HG02588 (cell line): ENCODE data around the gene TIAM2.
"Not testable (repeated sequence)": the region's sequence is repeated elsewhere in the genome, so short reads cannot be mapped to it uniquely, and the experiment has no call there.

Experiments
- ATAC-seq: cut with Tn5 transposase; IDR thresholded peaks from one replicate; pipeline ENCODE4 v1.9.1; 2021; ENCODE audit warnings: mild to moderate bottlenecking, moderate library complexity; ENCODE audit not compliant: unreplicated experiment

TIAM2 gene

DNA sequence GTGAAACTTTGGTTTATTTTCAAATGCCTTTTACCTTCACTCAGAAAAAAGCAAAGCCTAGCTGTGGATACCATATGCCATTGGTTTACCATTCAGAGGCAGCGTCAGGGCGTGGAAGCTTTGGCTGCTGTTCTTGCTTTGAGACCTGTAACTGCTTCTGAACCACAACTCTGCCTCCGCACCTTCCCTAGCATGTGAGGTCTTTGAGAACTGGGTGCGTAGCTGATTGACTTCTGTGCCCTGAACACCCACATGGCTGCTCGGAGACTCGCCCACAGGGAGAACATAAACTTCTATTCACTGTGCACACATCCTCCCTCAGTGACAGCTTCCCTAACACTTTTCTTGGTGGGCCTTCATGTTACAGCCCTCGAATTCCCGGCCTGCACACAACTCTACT, 257.5 kb downstream of the TIAM2 start:
- no peak for ATAC-seq

DNA sequence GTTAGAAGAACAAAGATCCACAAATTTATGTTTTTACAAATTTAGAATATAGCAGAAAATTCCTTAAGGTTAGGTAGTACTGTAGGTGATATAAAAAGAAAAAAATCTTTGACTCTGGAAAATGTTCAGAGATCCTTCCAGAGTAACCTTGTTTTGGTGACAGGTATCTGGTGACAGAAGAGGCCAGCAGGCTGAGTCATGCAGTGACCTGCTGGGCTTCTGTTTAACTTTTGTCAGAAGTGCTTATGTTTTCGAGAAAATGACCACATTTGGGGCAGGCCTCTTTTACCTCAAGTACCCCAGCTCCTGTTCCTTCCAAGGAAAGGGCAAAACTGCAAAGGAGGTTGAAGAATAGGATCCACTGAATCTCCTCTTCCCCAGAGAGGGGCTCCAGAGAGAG, 258.2 kb downstream of the TIAM2 start:
- no peak for ATAC-seq

DNA sequence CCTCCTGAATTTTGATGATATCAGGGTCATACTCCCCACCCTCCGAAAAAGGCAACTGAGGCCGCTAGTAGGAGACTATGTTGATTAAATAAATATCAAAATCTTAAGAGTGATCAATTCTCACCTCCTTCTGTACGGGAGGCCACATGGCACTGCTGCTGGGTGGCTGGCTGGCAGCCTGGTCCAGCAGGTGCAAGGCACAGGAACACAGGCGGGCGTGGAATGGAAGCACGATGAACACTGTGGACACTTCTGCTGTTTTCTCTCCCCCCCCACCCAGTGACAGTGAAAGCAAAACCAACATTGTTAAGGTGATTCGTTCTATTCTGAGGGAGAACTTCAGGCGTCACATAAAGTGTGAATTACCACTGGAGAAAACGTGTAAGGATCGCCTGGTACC, 259.0 kb downstream of the TIAM2 start:
- ATAC-seq, result no peak

DNA sequence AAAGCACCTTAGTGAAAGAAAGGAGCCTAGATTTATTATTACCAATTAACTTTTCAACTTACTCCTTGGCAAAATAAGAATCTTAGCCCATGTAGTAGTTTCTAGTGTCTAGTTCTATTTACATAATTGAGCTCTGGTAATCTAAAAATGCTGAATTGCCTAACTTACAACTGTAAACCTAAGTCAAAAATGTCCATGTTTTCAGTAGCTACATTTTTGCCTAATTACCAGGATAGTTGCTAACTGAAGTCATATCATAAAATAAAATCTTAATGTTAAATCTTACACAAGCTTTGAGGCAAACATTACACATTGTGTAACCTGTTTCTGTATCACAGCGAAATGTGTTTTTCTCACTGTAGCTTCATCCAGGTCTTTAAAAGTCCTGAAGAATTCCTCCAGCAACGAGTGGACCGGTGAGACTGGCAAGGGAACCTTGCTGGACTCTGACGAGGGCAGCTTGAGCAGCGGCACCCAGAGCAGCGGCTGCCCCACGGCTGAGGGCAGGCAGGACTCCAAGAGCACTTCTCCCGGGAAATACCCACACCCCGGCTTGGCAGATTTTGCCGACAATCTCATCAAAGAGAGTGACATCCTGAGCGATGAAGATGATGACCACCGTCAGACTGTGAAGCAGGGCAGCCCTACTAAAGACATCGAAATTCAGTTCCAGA, 261.1 kb downstream of the TIAM2 start:
- no peak for ATAC-seq

DNA sequence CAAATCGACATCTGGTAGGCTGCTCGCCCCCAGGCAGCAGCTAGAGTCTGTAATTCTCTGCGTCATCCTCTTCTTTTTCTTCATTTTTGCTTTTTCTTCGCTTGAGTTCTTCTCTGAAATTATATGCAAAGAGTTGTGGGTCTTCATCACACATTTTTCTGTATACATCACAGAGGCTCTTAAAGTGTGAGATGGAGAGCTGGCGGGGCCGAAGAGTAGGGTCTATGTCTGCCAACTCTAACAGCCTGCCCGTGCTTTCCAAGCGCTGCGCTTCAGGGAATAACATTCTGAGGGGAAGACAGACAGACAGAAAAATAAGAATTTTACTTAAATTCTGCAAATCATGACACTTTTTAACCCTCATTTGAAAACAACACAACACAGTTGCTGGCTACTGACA, 262.7 kb downstream of the TIAM2 start:
- no peak for ATAC-seq

DNA sequence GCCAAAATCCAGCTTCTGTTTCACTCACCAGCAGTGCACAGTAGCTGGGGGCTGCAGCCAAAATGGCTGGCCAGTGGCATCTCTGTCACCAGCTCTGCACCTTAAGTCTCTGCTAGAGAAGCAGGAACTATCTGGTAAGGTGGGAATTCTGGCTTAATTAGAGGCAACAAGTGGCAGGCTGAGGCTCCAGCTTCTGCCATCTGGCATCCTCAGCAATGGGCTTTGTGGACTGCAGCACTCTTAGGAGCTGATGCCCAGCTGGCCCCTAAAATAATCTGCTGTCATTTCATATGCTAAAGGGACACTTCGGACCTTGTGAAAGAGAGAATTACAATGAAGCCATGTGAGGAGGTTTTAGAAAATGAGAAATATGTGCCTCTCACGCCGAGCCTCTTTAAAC, 264.1 kb downstream of the TIAM2 start:
- no peak for ATAC-seq

DNA sequence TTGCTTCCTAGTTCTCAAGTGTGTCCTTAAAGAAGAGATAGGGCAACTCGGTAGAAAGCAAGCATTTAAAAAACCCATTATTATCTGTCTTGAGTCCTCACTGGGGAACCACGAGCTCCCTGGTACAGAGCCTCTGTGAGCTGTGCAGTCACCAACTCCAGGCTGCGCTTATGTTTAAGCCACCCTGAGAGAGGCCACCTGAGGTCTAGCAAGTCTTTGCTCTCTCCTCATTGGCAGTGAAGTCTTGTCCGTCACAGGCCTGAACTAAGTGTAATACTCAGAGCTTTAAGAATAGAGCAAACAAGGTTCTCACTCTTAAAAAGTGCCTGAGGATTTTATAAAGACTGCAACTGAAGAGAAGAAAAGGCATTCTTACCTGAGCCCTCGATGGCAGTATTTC, 264.8 kb downstream of the TIAM2 start:
- no peak for ATAC-seq

DNA sequence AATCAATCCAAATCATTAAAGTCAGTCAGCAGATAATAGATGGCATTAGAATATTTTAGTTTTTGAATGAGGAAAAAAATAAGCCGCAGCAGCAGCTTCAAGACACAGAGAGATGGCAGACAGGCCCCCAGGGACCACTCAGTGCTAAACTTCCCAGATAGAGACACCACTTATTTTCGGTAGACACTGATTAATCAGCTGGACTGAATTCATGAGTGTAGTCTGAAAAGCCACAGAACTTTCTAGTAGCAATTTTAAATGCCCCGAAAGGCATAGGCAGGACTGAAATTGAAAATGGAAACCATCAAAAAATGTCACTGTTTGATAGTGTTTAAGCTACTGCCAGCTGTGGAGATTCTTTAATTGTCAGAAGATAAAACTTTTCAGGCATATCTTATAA, 265.6 kb downstream of the TIAM2 start:
- ATAC-seq, result peak; percentile 69

DNA sequence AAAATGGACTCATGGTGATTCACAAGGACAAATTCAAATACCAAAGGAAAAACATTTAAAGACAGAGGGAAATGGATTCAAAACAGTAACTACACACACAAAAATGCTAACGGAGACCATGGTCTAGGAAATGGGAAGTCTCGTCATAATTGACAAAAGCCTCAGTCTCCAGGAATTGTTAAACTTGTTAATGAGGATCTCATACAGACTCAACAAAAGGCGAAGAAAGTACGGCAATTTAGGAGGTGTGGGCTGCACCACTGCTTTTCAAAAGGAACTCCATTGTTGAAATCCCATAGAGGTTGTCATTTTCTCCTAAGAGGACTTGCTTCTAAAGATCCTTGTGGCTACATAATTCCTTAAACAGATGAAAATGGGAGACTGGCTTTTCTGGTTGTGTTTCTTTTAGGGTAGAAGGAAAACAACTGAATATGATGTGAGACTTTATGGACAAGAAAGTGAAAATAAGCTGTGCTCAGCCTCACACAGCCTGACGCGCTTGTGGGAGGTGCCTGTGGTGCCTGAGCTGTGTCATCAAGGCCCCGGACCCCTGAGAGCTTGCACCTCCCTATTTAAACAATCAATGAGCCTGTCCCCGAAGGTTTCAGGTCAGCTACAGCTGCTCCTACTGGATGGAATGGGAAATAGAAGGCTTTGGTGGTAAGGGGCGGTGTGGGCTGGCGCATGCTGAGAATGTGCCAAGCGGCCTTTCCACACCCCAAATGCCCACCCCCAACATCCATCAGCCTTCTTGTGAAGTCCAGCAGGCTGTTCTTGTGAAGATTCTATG, 266.2 kb downstream of the TIAM2 start:
- ATAC-seq, result no peak

DNA sequence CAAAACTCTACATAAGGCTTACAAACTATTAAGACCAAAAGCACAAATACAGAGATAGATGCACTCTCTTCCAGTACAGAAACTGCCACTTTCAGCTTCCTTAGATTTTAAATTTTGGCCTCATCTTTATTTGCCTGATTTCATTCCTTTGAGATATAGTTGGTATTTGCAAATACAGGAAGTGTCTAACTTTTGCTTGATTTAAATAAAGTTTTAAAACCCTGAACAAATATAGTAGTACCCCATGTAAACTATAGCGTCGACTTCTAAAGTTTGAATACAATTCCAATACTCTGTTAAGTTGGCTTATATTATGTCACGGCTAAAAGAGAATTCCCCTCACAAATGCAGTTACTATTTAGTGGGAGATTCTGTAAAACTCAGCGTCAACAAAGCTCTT, 267.5 kb downstream of the TIAM2 start:
- ATAC-seq, result no peak

DNA sequence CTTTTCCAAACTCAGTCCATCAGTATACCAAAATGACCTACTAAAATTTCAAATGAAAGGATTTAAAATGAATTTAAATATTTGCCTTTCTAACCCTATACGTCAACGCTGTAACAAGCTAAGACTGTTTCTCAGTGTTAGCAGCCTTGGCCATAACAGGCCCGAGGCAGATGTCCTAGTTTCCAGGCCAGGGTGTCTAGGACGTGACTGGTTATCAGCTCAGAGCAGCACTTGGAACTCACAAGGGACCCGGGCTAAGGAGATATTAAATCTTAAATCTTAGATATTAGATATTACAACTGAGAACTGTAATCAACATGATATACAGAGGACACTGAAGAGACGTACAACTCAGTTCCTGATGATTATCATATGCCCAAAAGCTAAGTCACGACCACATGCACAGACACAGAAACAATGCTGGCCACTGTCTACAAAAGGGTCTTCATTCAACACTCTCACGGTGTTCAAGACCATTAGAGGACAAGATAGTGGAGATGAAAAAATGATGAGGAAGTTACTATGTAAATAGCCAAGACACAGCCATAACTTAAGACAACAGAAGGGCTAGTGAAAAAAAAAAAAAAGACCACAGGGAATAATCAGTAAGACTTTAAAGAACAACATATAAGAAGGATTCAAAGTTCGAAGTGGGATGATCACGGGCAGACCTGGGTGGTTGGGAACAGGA, 268.4 kb downstream of the TIAM2 start, which contains the start of gene CLDN20:
Gene CLDN20, plus strand, starts transcription at position 641 of the 691 bp plus-strand sequence. CDS start 11,707 bp downstream, outside the sequence.
- ATAC-seq, result no peak

DNA sequence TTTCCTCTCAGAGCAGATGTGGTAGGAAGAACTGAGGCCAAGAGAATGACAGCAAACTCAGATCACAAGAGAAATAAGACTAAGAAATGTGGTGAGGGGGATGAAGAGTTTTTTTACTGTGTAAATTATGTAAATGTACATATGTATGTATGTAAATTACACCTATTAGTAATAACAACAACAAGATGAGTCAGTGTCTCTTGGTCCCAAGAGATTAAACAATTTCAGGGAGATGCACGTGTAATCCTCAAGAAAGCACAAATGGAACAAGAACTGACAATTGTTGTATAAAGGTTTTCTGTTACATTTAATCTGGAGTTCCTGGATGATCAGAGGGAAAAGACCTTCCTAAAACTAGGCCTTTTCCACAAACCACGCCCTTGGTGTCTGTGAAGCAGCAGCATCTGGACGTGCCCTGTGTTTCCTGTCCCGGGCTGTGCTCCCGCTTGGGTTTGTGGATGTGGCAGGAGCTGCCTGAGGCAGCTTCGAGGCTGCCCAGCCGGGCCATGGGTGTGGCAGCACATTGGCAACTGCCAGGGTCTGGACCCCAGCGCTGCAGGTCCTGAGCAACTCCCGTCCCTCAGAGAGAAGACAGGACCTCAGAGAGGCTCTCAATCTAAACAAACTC, 269.7 kb downstream of the TIAM2 start:
- ATAC-seq, result no peak

DNA sequence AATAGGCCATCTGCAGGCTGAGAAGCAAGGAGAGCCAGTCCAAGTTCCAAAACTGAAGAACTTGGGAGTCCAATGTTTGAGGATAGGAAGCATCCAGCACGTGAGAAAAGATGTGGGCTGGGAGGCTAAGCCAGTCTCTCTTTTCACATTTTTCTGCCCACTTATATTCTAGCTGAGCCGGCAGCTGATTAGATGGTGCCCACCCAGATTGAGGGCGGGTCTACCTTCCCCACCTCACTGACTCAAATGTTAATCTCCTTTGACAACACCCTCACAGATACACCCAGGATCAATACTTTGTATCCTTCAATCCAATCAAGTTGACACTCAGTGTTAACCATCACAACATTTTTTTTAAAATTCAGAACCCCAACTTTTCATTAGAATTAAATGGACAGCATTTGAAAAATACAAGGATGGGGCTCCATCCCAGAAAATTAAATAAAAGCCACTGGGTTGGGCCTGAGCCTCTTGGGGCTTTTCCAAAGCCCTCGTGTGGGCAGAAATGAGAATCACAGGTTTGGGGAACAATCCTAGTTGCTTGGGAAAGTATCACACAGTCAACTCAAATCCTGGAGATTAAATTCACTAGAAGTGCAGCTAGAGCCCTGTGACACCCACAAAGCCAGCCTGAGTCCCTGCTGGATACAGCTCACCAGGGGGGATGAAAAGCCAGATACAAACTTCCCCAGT, 270.9 kb downstream of the TIAM2 start:
- ATAC-seq, result no peak

DNA sequence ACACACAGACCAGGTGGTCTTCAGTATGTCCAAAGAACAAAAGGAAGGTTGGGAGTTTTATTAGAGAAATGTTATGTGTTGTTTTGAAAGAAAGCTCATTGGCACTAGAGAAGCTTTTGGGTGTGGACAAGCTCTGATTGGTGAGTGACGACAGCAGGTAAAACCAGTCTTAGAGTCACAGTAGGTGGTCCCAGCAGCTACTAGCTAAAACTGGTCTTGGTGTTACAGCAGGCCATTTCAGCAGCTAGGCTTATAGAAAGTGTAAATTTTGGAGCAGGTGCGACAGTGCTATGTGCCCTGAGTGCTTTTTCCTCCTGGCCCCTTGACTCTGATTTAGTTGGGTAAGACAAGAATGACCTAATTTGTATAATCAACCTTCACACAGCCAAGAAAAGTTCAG, 272.3 kb downstream of the TIAM2 start:
- ATAC-seq, result no peak

DNA sequence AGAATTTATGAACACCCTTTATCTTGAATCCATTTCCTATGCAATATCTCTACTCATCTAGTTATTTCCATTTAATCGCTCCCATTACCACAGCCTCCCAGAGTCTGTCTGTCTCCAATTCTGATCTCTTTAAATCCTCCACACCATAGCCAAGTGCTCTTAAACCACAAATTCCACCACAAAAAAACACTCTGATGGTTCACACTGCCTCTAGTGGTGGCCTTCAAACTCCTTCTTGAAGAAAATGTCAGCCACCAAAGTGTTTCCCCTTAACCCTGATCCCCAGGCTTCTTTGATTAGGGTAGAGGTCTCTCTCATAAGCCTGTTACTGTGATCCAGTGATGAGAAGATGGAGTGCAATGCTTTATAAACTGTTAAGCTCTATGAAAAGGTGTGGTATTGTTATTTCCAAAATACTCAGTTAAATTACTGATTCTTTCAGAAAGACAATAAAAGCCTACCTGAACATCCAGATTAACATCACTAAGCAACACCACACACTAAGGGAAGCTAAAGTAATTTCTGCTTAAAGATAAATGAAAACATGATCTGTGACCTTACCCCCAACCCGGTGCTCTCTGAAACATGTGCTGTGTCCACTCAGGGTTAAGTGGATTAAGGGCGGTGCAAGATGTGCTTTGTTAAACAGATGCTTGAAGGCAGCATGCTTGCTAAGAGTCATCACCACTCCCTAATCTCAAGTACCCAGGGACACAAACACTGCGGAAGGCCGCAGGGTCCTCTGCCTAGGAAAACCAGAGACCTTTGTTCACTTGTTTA, 273.2 kb downstream of the TIAM2 start:
- ATAC-seq, result not testable (repeated sequence)

DNA sequence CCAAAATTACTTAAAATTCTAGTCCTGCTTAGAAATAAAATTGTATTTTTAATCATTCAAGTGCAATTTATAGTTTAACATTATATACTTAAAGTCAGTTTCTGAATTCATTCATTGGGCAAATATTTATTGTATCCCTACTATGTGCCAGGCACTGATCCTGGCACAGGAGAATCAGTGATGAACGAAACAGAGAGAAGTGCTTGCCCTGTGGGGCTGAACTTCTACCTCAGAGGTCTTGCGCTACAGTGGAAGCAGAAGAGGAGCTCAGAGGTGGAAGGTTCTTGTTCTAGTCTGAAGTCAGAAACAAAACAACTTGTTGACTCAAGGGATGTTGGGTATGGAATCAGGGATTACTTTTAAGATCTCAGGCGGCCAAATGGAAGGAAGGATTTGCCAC, 274.6 kb downstream of the TIAM2 start:
- no peak for ATAC-seq

DNA sequence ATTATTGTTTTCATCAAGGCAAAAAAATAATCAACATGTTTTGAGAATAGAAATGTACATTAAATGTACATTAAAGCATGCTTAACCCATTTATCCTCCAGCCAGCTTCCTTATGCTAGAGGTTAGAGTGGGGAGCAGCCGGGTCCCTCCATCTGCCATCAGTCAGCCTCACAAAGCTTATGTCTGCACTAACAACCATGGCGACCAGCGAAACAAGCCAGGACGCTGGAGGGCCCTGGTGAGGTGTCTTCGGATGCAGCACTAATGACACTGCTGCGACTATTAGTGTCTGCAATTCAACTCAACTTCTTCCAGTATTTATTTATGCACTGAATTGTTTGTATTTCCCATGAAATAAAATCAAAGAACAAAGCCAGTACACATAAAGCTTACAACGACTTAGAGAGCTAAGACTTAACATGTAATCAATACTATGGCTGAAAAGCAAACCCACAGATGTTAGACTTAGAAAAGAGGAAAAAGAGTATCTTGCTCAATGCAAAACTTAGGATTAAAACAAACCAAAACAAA, 275.5 kb downstream of the TIAM2 start:
- ATAC-seq, result no peak

DNA sequence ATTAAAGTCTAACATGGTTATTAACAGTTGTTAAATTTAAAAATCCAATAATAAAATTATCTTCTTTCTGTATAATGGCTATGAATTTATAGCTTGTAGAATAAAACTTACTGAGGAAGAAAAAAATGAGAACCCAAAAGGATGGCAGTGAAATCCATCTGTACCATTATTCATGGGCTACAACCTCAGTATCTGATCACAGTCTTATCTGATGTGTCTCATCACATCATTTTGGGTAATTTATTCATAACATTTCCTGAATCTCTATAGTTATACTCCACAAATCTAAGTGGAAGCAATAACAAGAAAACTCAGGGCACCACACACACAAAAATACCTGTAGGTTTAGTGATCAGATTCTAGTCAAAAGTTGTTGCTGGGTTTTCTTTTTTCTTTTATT, 276.0 kb downstream of the TIAM2 start:
- ATAC-seq, result no peak

DNA sequence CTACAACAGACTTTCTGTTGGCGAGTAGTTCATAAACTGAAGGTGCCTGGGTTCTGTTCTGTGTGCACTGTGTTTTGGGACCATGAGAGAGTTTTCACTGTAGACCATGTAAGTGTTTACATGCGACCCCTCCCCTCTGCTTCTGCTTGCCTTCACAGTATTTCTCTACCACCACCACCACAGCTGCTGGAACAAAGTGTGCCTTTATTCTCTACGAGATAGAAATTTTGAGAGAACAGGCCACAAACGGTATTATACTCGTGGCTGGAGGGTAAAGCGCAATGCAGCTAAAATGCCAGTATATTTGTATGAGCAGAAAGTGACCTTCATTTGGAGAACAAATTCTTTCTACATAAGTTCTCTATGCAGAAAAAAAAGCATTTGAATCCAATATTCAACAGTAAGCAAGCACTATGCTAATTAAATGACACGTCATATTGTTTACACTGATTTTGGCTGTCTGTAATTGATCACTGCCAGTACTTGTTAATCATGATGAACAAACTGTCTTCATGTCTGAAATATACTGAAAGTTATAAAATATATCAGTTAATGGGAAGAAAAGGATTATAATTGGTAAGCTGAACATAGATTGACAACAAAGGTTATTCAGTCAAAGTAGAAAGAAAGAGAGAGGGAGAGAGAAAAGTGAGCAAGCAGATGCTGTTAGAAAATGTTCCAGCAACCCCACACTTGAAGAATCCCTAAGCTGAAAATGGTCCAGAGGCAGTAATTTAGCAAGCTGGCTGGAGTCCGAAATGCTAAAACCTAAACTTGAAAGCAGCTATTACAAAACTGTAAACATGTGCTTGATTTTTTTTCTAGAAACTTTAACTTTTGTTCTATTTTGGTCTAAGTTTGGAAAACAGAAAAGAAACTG, 277.5 kb downstream of the TIAM2 start:
- ATAC-seq, result no peak
